Gastrocnemius medialis (tissue), 4 donors: ENCODE data around the gene PCGF1. TPM values are rescaled to one million over a fixed set of nuclear protein-coding genes. Genes with fewer than 3 reads are reported as not detected.
A peak's percentile ranks its signal among the peaks of the same experiment; 100 is the strongest.

Source experiments
- ATAC-seq, 2 donors: fragments of 150-250 bp; one replicate each; pipeline ENCODE4 v1.9.1; 2016
- DNase-seq, 2 donors: peaks; one replicate each; pipeline ENCODE4 v3.0.0-alpha.2; 2019
- H3K27ac ChIP-seq, 4 donors: fragments of 200-600 bp; sonication (generic); 1 replicate in 1 of 4; 2 replicates in 3 of 4; pipeline ENCODE4 v1.5.1; 2016 to 2018; ENCODE audit warnings: mild to moderate bottlenecking in 2 of 4, moderate library complexity in 1 of 4
- H3K27me3 ChIP-seq, 3 donors: fragments of 200-600 bp; sonication (generic) in 2 of 3; 1 replicate in 1 of 3; 2 replicates in 2 of 3; pipeline versions ENCODE4 v1.5.1 to v1.6.0; 2016 to 2019; ENCODE audit warnings: mild to moderate bottlenecking in 1 of 3, moderate library complexity in 1 of 3
- H3K36me3 ChIP-seq, 2 donors: fragments of 200-600 bp; sonication (generic) in 1 of 2; one replicate each; pipeline ENCODE4 v1.5.1; 2017 to 2018
- H3K4me1 ChIP-seq, 2 donors: fragments of 200-600 bp; sonication (generic) in 1 of 2; one replicate each; pipeline ENCODE4 v1.5.1; 2016 to 2017; ENCODE audit warnings: mild to moderate bottlenecking in 2 of 2
- H3K4me3 ChIP-seq, 4 donors: fragments of 200-600 bp; sonication (generic) in 3 of 4; 1 replicate in 1 of 4; 2 replicates in 3 of 4; pipeline ENCODE4 v1.5.1; 2016 to 2019; ENCODE audit warnings: mild to moderate bottlenecking in 2 of 4
- H3K9me3 ChIP-seq, 3 donors: fragments of 200-600 bp; sonication (generic) in 2 of 3; 1 replicate in 1 of 3; 2 replicates in 2 of 3; pipeline ENCODE4 v1.5.1; 2016 to 2019
- CTCF ChIP-seq, 5 experiments: fragments of 450-650 bp in 3 of 5; fragments of 200-600 bp in 2 of 5; sonication (generic) in 2 of 5; IDR thresholded peaks in 4 of 5; conservative IDR thresholded peaks in 1 of 5; 1 replicate in 4 of 5; 2 replicates in 1 of 5; pipeline ENCODE4 v1.5.1; 2016 to 2019; ENCODE audit warnings: antibody characterized with exemption in 5 of 5, mild to moderate bottlenecking in 3 of 5, moderate library complexity in 3 of 5
- POLR2A ChIP-seq, 2 donors: fragments of 450-650 bp; IDR thresholded peaks; one replicate each; pipeline ENCODE4 v1.6.1; 2017; ENCODE audit warnings: antibody characterized with exemption in 2 of 2, mild to moderate bottlenecking in 2 of 2, moderate library complexity in 2 of 2
- in situ Hi-C, 4 donors: fragments of 200-750 bp; cut with MboI; loops; one replicate each; pipeline versions ENCODE4 v1.15.0 to v1.8.0; 2017; ENCODE audit warnings: low sequenced_read_pairs in 4 of 4
- intact Hi-C: fragments of 100-400 bp; cut with DNase I; formaldehyde crosslinking; loops from one replicate; pipeline ENCODE4 v1.15.1; 2023; ENCODE audit warnings: low total_unique reads
- total RNA-seq, 4 donors: library from RNA; depleted of rRNA; stranded (reverse); fragments of >200 nt; gene quantifications; one replicate each; pipeline versions ENCODE4 v1.1.0 to v1.2.3, GENCODE V29; 2016

The PCGF1 gene
- total RNA-seq, 4 donors from 2014 or later: 14.2 to 23.6 (median 20.0) TPM

GRCh38 chr2:74530239-74531187 is 23.0 kb upstream of the PCGF1 start:
- ATAC-seq: peak; percentile 6 to 7
- peaks cover 0 to 47% of the 10 kb centered on the region in 2 donors for H3K36me3 ChIP-seq

GRCh38 chr2:74529357-74530238 is 22.1 kb upstream of the PCGF1 start, which contains the start of the genes AUP1 and HTRA2:
Gene AUP1 (minus strand): TSS chr2:74529706. CDS start chr2:74529629, 77 bp downstream.
Gene HTRA2 (plus strand): TSS chr2:74529933. CDS start chr2:74530007, 74 bp downstream.
- DNase-seq (peak; percentile 98), ATAC-seq (peak; percentile 91 to 94)
- Histone ChIP-seq H3K36me3 (peaks cover 0 to 48% of the 10 kb centered on the region in 2 donors), H3K9me3 (no peaks in the 10 kb centered on the region), H3K4me3 (peak within 1 kb of the TSS; percentile 80 to 100 (median 93)), H3K4me1 (peaks cover 19 to 28% of the 10 kb centered on the region in 2 donors), H3K27me3 (no peaks in the 10 kb centered on the region), H3K27ac (peak within 1 kb of the TSS; percentile 84 to 94 (median 89))
- in situ Hi-C loops: loop anchor here in 2 of 4 donors (5.0 to 25.0 kb wide), 2 partner anchors 47 to 1292 kb away; partner anchors contain the start of genes CCDC142 (in 1 of the 2), CCT7 (in 1 of the 2), PRADC1 (in 1 of the 2) and TTC31 (in 1 of the 2)
- TF ChIP-seq CTCF (IDR thresholded peaks at IDR 0.05 in 4 of 5, conservative IDR thresholded peaks at IDR 0.05 in 1 of 5) (no peak), POLR2A (IDR thresholded peaks at IDR 0.05) (peak; percentile 70 to 89)
- intact Hi-C loops: loop anchor here (1.0 to 10.0 kb wide), 5 partner anchors 22 to 792 kb away; partner anchors contain the start of genes CCDC142, HK2, INO80B and PCGF1

More at GRCh38 chr2:74530239-74531187, 23.0 kb upstream of the PCGF1 start:
- in situ Hi-C loops (loop anchor here in 2 of 4 donors (5.0 to 25.0 kb wide), 2 partner anchors 48 to 1293 kb away; partner anchors contain the start of genes CCDC142 (in 1 of the 2), CCT7 (in 1 of the 2), PRADC1 (in 1 of the 2) and TTC31 (in 1 of the 2)), intact Hi-C loops (no loop called here)
- H3K4me1 ChIP-seq: peaks cover 19 to 28% of the 10 kb centered on the region in 2 donors
- H3K27ac ChIP-seq: peak overlapping the region; percentile 84 to 94 (median 89)
- TF ChIP-seq POLR2A (IDR thresholded peaks at IDR 0.05) (no peak), CTCF (IDR thresholded peaks at IDR 0.05 in 4 of 5, conservative IDR thresholded peaks at IDR 0.05 in 1 of 5) (no peak)
- H3K9me3 ChIP-seq: no peaks in the 10 kb centered on the region
- no peaks in the 10 kb centered on the region for H3K27me3 ChIP-seq
- H3K4me3 ChIP-seq: peak overlapping the region; percentile 79 to 98 (median 84)
- DNase-seq: no peak

DNA sequence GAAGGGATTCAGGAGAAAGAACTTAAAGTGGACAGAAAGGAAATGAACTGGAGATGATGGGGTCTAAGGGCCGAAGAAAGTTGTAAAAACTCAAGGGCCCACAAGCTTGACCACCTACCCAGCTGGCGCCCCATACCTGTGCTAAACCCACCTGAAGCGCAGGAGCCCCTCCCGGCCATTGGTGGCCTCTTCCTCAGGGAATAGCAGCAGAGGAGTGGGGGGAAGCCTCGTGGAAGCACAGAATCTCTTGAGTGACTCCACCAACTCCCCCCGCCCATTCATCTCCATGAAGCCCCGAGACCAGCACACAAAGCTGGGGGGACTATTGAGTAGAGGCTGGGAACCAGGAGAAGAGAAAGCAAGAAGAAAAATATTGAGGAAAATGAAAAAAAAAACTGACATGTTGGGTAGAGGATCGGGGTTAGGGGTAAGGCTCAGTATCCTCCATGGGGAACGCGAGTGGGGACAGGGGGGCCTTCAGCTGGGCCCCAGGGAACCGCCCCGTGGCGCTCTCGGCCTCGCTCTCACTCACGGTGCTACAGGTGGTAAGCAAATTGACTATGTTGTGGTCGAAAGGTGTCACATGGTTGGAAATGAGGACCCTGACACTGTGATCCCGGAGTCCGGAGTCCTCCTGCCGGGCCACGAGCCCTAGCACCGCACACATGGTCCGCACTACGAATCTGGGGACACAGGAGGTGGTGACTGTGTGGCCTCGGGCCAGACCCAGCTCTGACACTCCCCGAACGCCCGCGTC is 21.3 kb upstream of the PCGF1 start:
- TF ChIP-seq POLR2A (IDR thresholded peaks at IDR 0.05) (no peak), CTCF (IDR thresholded peaks at IDR 0.05 in 4 of 5, conservative IDR thresholded peaks at IDR 0.05 in 1 of 5) (no peak)
- intact Hi-C loops (loop anchor here (1.0 to 10.0 kb wide), 5 partner anchors 21 to 791 kb away; partner anchors contain the start of genes CCDC142, HK2, INO80B and PCGF1), in situ Hi-C loops (loop anchor here in 1 of 4 donors (25.0 kb wide), 1 partner anchor 1291 kb away; the partner anchor contains the start of genes CCT7 and PRADC1)
- peaks cover 0 to 48% of the 10 kb centered on the region in 2 donors for H3K36me3 ChIP-seq
- H3K4me3 ChIP-seq: peak overlapping the region; percentile 80 to 100 (median 93)
- H3K9me3 ChIP-seq: no peaks in the 10 kb centered on the region
- H3K27ac ChIP-seq: peak overlapping the region; percentile 84 to 94 (median 89)
- DNase-seq (peak in 1 of 2 donors; percentile 40), ATAC-seq (peak; percentile 39 to 47)
- H3K27me3 ChIP-seq: no peaks in the 10 kb centered on the region
- peaks cover 19 to 28% of the 10 kb centered on the region in 2 donors for H3K4me1 ChIP-seq
